CD4-positive, alpha-beta memory T cell (primary cell): ENCODE measurements around the gene UBAC1. TPM values are rescaled to one million over a fixed set of nuclear protein-coding genes. Genes with fewer than 3 reads are reported as not detected.
A peak's percentile ranks its signal among the peaks of the same experiment; 100 is the strongest.

Experiments
- CTCF ChIA-PET: fragments of 350-600 bp; sonication (Branson Sonifier 250); formaldehyde crosslinking; loops from one replicate; lab custom pipeline; 2021; ENCODE audit warnings: inconsistent platforms; ENCODE audit not compliant: partially characterized antibody; lab: Charles Lee
- POLR2A ChIA-PET: fragments of 350-600 bp; sonication (Branson Sonifier 250); formaldehyde crosslinking; loops from one replicate; lab custom pipeline; 2021; ENCODE audit not compliant: partially characterized antibody; lab: Charles Lee
- DNase-seq, 5 donors: peaks; one replicate each; pipeline versions ENCODE4 v3.0.0 to v3.0.0-alpha.2; 2020 to 2022; ENCODE audit warnings: mixed read lengths in 1 of 5
- H3K27ac ChIP-seq: one replicate; pipeline ENCODE4 v1.7.0; 2013; ENCODE audit warnings: low read depth, low read length
- H3K27me3 ChIP-seq: 2 replicates; pipeline ENCODE4 v1.7.0; 2013; ENCODE audit warnings: mild to moderate bottlenecking, low read length, moderate library complexity; ENCODE audit not compliant: insufficient read depth
- H3K36me3 ChIP-seq: 2 replicates; pipeline ENCODE4 v1.7.0; 2013; ENCODE audit warnings: mild to moderate bottlenecking, low read length, moderate library complexity; ENCODE audit not compliant: insufficient read depth
- H3K4me1 ChIP-seq: 2 replicates; pipeline ENCODE4 v1.7.0; 2013; ENCODE audit warnings: mild to moderate bottlenecking, low read length, moderate library complexity; ENCODE audit not compliant: insufficient read depth
- H3K4me3 ChIP-seq, 2 donors: one replicate each; pipeline ENCODE4 v1.7.0; 2013; ENCODE audit warnings: low read length in 2 of 2, mild to moderate bottlenecking in 1 of 2
- H3K9me3 ChIP-seq, 2 donors: one replicate each; pipeline ENCODE4 v1.7.0; 2013; ENCODE audit warnings: low read length in 2 of 2, control low read depth in 1 of 2; ENCODE audit not compliant: control insufficient read depth in 1 of 2
- H3K27ac Mint-ChIP-seq, 7 donors: one replicate each; pipeline ENCODE4 v1.8.0; 2020 to 2021; ENCODE audit warnings: mixed read lengths in 7 of 7, mild to moderate bottlenecking in 6 of 7, inconsistent platforms in 3 of 7, moderate library complexity in 3 of 7
- H3K27me3 Mint-ChIP-seq, 2 donors: one replicate each; pipeline ENCODE4 v1.8.0; 2020 to 2021; ENCODE audit warnings: mixed read lengths in 2 of 2
- H3K36me3 Mint-ChIP-seq, 2 donors: one replicate each; pipeline ENCODE4 v1.8.0; 2020 to 2021; ENCODE audit warnings: mixed read lengths in 2 of 2, inconsistent platforms in 1 of 2, mild to moderate bottlenecking in 1 of 2
- H3K4me1 Mint-ChIP-seq, 4 donors: one replicate each; pipeline ENCODE4 v1.8.0; 2020 to 2021; ENCODE audit warnings: mixed read lengths in 4 of 4, mild to moderate bottlenecking in 1 of 4
- H3K4me3 Mint-ChIP-seq, 8 donors: one replicate each; pipeline ENCODE4 v1.8.0; 2020 to 2021; ENCODE audit warnings: mixed read lengths in 8 of 8, mild to moderate bottlenecking in 7 of 8, moderate library complexity in 6 of 8, inconsistent platforms in 3 of 8
- H3K9me3 Mint-ChIP-seq, 8 donors: one replicate each; pipeline ENCODE4 v1.8.0; 2020 to 2021; ENCODE audit warnings: mixed read lengths in 8 of 8, mild to moderate bottlenecking in 5 of 8, inconsistent platforms in 3 of 8, moderate library complexity in 1 of 8
- intact Hi-C: fragments of 100-400 bp; cut with micrococcal nuclease; formaldehyde crosslinking; loops from one replicate; pipeline ENCODE4 v1.15.1; 2023
- polyA plus RNA-seq, 2 donors: library from polyadenylated mRNA; unstranded; fragments of 300-500 nt; fragmentation: Illumina TruSeq; gene quantifications; one replicate each; pipeline ENCODE4 v1.2.3, GENCODE V29; 2021
- total RNA-seq, 2 experiments: library from RNA; stranded (reverse); gene quantifications; one replicate each; pipeline ENCODE4 v1.2.3, GENCODE V29; 2021

Gene UBAC1
- total and polyA plus RNA-seq, 4 experiments from 2014 or later, result 23.0 to 32.8 (median 28.1) TPM

GRCh38 chr9:135960411-135961276 lies 529 bp downstream of the UBAC1 start:
- peaks cover 10 to 44% (median 21%) of the 10 kb centered on the region in 4 donors for H3K4me1 Mint-ChIP-seq
- peaks cover 0 to 8% of the 10 kb centered on the region in 2 donors for H3K36me3 Mint-ChIP-seq
- peak in 2 of 5 donors; percentile 9 to 24 for DNase-seq
- CTCF ChIA-PET, result interaction anchor here (1.3 to 2.0 kb wide), 4 partner anchors 51 to 162 kb away, joined by 3 to 5 read pairs (median 4); no protein-coding TSS in a partner anchor
- H3K4me3 Mint-ChIP-seq, result peak overlapping the region; percentile 76 to 91 (median 86)
- peak overlapping the region; percentile 78 to 93 (median 88) for H3K27ac Mint-ChIP-seq
- intact Hi-C loops, result loop anchor here (1.0 to 2.0 kb wide), 4 partner anchors 30 to 285 kb away; partner anchors contain the start of genes CAMSAP1, QSOX2 and TMEM250
- peaks cover 0 to 2% (median 0%) of the 10 kb centered on the region in 8 donors for H3K9me3 Mint-ChIP-seq
- H3K4me1 ChIP-seq, result peaks cover 21% of the 10 kb centered on the region
- H3K4me3 ChIP-seq, result peak overlapping the region; percentile 64 to 69
- no peaks in the 10 kb centered on the region for H3K27me3 ChIP-seq
- H3K9me3 ChIP-seq, result no peaks in the 10 kb centered on the region
- H3K36me3 ChIP-seq, result no peaks in the 10 kb centered on the region
- peak overlapping the region; percentile 65 for H3K27ac ChIP-seq
- POLR2A ChIA-PET, result interaction anchor here (0.8 to 3.4 kb wide), 5 partner anchors 53 to 306 kb away, joined by 3 to 23 read pairs (median 3); partner anchors contain the start of gene CAMSAP1
- peaks cover 2 to 4% of the 10 kb centered on the region in 2 donors for H3K27me3 Mint-ChIP-seq

GRCh38 chr9:135959814-135960213 lies 1.4 kb downstream of the UBAC1 start:
- Histone ChIP-seq H3K9me3 (no peaks in the 10 kb centered on the region), H3K4me3 (peak overlapping the region in 1 of 2 donors; percentile 64), H3K27ac (peak overlapping the region; percentile 65), H3K27me3 (no peaks in the 10 kb centered on the region), H3K36me3 (peaks cover 5% of the 10 kb centered on the region), H3K4me1 (peaks cover 21% of the 10 kb centered on the region)
- POLR2A ChIA-PET, result interaction anchor here (0.7 to 3.4 kb wide), 3 partner anchors 52 to 573 kb away, joined by 3 to 23 read pairs (median 5); partner anchors contain the start of gene CAMSAP1
- peaks cover 0 to 12% of the 10 kb centered on the region in 2 donors for H3K36me3 Mint-ChIP-seq
- CTCF ChIA-PET, result interaction anchor here (0.8 to 2.0 kb wide), 5 partner anchors 10 to 163 kb away, joined by 3 to 5 read pairs (median 3); no protein-coding TSS in a partner anchor
- peaks cover 0 to 2% (median 0%) of the 10 kb centered on the region in 8 donors for H3K9me3 Mint-ChIP-seq
- intact Hi-C loops, result loop anchor here (2.0 kb wide), 1 partner anchor 31 kb away; no protein-coding TSS in a partner anchor
- H3K27me3 Mint-ChIP-seq, result peaks cover 2% of the 10 kb centered on the region in 2 donors
- peaks cover 10 to 44% (median 22%) of the 10 kb centered on the region in 4 donors for H3K4me1 Mint-ChIP-seq
- H3K27ac Mint-ChIP-seq, result peak overlapping the region; percentile 78 to 93 (median 88)
- H3K4me3 Mint-ChIP-seq, result peak overlapping the region; percentile 76 to 91 (median 86)
- no peak for DNase-seq

- Mint-ChIP-seq H3K27ac (peak overlapping the region in 1 of 7 donors; percentile 12), H3K36me3 (peaks cover 0 to 19% of the 10 kb centered on the region in 2 donors), H3K9me3 (peaks cover 0 to 2% (median 0%) of the 10 kb centered on the region in 8 donors), H3K27me3 (peaks cover under 1 to 1% of the 10 kb centered on the region in 2 donors), H3K4me3 (peak overlapping the region in 5 of 8 donors; percentile 21 to 62 (median 31)), H3K4me1 (peaks cover 10 to 44% (median 22%) of the 10 kb centered on the region in 4 donors)
- ChIA-PET CTCF (interaction anchor here (1.3 kb wide), 1 partner anchor 1621 kb away, joined by 3 read pairs; the partner anchor contains the start of gene DPH7), POLR2A (interaction anchor here (3.4 kb wide), 1 partner anchor 51 kb away, joined by 23 read pairs; the partner anchor contains the start of gene CAMSAP1)
- intact Hi-C loops, result no loop called here
- H3K36me3 ChIP-seq, result peaks cover 9% of the 10 kb centered on the region
- no peak for DNase-seq
- H3K4me1 ChIP-seq, result peaks cover 21% of the 10 kb centered on the region
- H3K27ac ChIP-seq, result no peak overlapping the region
- H3K9me3 ChIP-seq, result no peaks in the 10 kb centered on the region
- no peak overlapping the region for H3K4me3 ChIP-seq
- no peaks in the 10 kb centered on the region for H3K27me3 ChIP-seq
These were observed 2.7 kb downstream of the UBAC1 start for GRCh38 chr9:135958485-135958884.

- intact Hi-C loops, result no loop called here
- POLR2A ChIA-PET, result no interaction called here
- no peak overlapping the region for H3K27ac ChIP-seq
- peak overlapping the region in 1 of 7 donors; percentile 27 for H3K27ac Mint-ChIP-seq
- DNase-seq, result no peak
- H3K4me1 Mint-ChIP-seq, result peaks cover 10 to 41% (median 22%) of the 10 kb centered on the region in 4 donors
- H3K9me3 Mint-ChIP-seq, result peaks cover 0 to 2% (median 0%) of the 10 kb centered on the region in 8 donors
- peaks cover 5 to 27% of the 10 kb centered on the region in 2 donors for H3K36me3 Mint-ChIP-seq
- no peaks in the 10 kb centered on the region for H3K27me3 Mint-ChIP-seq
- H3K4me1 ChIP-seq, result peaks cover 21% of the 10 kb centered on the region
- H3K36me3 ChIP-seq, result peaks cover 13% of the 10 kb centered on the region
- H3K4me3 ChIP-seq, result no peak overlapping the region
- no peaks in the 10 kb centered on the region for H3K27me3 ChIP-seq
- CTCF ChIA-PET, result no interaction called here
- H3K9me3 ChIP-seq, result no peaks in the 10 kb centered on the region
- H3K4me3 Mint-ChIP-seq, result no peak overlapping the region
These were observed 3.7 kb downstream of the UBAC1 start for GRCh38 chr9:135957431-135957830.

GRCh38 chr9:135956802-135957174 lies 4.4 kb downstream of the UBAC1 start:
- Histone ChIP-seq H3K9me3 (no peaks in the 10 kb centered on the region), H3K27me3 (no peaks in the 10 kb centered on the region), H3K4me1 (peaks cover 18% of the 10 kb centered on the region), H3K4me3 (no peak overlapping the region), H3K27ac (no peak overlapping the region), H3K36me3 (peaks cover 19% of the 10 kb centered on the region)
- H3K36me3 Mint-ChIP-seq, result peaks cover 11 to 31% of the 10 kb centered on the region in 2 donors
- peaks cover 0 to 2% (median 0%) of the 10 kb centered on the region in 8 donors for H3K9me3 Mint-ChIP-seq
- no peak for DNase-seq
- no peak overlapping the region for H3K4me3 Mint-ChIP-seq
- intact Hi-C loops, result no loop called here
- H3K4me1 Mint-ChIP-seq, result peaks cover 10 to 35% (median 18%) of the 10 kb centered on the region in 4 donors
- H3K27ac Mint-ChIP-seq, result peak overlapping the region in 3 of 7 donors; percentile 7 to 53 (median 27)
- ChIA-PET CTCF (no interaction called here), POLR2A (no interaction called here)
- H3K27me3 Mint-ChIP-seq, result no peaks in the 10 kb centered on the region

- DNase-seq, result no peak
- intact Hi-C loops, result no loop called here
- ChIA-PET POLR2A (no interaction called here), CTCF (no interaction called here)
- no peaks in the 10 kb centered on the region for H3K27me3 ChIP-seq
- H3K4me1 ChIP-seq, result peaks cover 13% of the 10 kb centered on the region
- H3K36me3 ChIP-seq, result peaks cover 19% of the 10 kb centered on the region
- H3K27me3 Mint-ChIP-seq, result no peaks in the 10 kb centered on the region
- no peak overlapping the region for H3K27ac ChIP-seq
- no peaks in the 10 kb centered on the region for H3K9me3 ChIP-seq
- no peak overlapping the region for H3K4me3 ChIP-seq
- H3K4me1 Mint-ChIP-seq, result peaks cover 8 to 29% (median 14%) of the 10 kb centered on the region in 4 donors
- peaks cover 11 to 29% of the 10 kb centered on the region in 2 donors for H3K36me3 Mint-ChIP-seq
- peak overlapping the region in 2 of 7 donors; percentile 7 to 27 for H3K27ac Mint-ChIP-seq
- no peaks in the 10 kb centered on the region for H3K9me3 Mint-ChIP-seq
- H3K4me3 Mint-ChIP-seq, result no peak overlapping the region
These were observed 5.0 kb downstream of the UBAC1 start for GRCh38 chr9:135955934-135956801.
